BE2C (cell line): ENCODE data around the gene SLC8B1. TPM values are rescaled to one million over a fixed set of nuclear protein-coding genes. Genes with fewer than 3 reads are reported as not detected.
A peak's percentile ranks its signal among the peaks of the same experiment; 100 is the strongest.

Source experiments
- DNase-seq: peaks from one replicate; pipeline ENCODE4 v3.0.0-alpha.2; 2020
- H3K27me3 ChIP-seq: fragments of 250-450 bp; sonication (Bioruptor Pico); 2 replicates; pipeline ENCODE4 v1.5.1; 2020; ENCODE audit warnings: mild to moderate bottlenecking
- H3K36me3 ChIP-seq: fragments of 250-450 bp; sonication (Bioruptor Pico); 2 replicates; pipeline ENCODE4 v1.5.1; 2020; ENCODE audit warnings: mild to moderate bottlenecking
- H3K4me1 ChIP-seq: fragments of 250-450 bp; sonication (Bioruptor Pico); 2 replicates; pipeline ENCODE4 v1.5.1; 2020
- H3K4me3 ChIP-seq: 2 replicates; pipeline ENCODE4 v1.5.1; 2011; ENCODE audit warnings: low read depth, low read length
- H3K9me3 ChIP-seq: fragments of 250-450 bp; sonication (Bioruptor Pico); 2 replicates; pipeline ENCODE4 v1.5.1; 2020
- polyA plus RNA-seq: library from polyadenylated mRNA; unstranded; fragments of >200 nt; gene quantifications from one replicate; pipeline ENCODE4 v1.2.1, GENCODE V29; 2012; ENCODE audit warnings: low read depth, missing spikeins; ENCODE audit not compliant: insufficient read length, insufficient read depth
- TF ChIP-seq, protein P1 (sequence below): IDR thresholded peaks from 2 replicates; pipeline ENCODE4 v1.5.1; 2012; ENCODE audit warnings: mild to moderate bottlenecking, low read depth, low read length

Gene SLC8B1
- 0.82 TPM for polyA plus RNA-seq

DNA sequence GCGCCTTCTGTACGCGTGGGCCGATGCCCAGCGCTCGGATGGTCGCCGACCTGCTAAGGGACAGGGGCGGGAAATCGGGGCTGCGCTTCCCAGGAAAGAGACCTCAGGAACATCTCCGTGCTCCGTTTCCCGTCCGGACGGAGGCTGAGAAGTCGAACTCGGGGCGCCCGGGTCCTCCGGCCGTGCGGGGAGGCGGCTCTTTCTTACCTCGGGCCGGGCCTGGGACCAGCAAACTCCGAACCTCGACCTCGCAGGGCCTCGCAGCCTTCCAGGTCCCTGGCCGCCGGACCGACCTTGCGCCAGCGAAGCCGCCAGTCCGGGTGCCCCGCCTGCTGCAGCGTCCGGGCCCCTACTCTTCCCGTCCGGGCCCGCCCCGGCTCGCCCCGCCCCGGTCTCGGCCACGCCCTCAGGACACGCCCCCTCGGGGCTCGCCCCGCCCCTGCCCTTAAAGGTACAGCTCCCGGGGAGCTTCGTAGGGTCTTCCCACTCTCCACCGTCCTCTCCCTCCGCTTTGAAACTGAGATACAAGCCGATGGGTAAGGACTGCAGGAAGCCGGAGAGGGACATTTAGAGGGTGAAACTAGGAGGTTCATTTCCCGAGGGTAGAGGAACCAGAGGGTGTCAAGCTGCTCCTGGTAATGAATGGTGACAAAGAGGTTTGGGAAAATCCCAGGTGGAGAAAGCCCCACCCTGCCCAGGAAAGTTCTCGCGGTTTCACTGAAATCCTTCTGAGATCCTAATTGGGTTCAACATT, at the start of gene SLC8B1:
Gene SLC8B1, minus strand, starts transcription at position 324 of the 754 bp plus-strand sequence. CDS start 2,231 bp downstream, outside the sequence.
- peak; percentile 90 for DNase-seq
- H3K27me3 ChIP-seq: peaks cover 13% of the 10 kb centered on the region
- H3K36me3 ChIP-seq: no peaks in the 10 kb centered on the region
- H3K9me3 ChIP-seq: no peaks in the 10 kb centered on the region
- peak within 1 kb of the TSS; percentile 57 for H3K4me3 ChIP-seq
- H3K4me1 ChIP-seq: no peaks in the 10 kb centered on the region
- TF ChIP-seq, protein P1, sequence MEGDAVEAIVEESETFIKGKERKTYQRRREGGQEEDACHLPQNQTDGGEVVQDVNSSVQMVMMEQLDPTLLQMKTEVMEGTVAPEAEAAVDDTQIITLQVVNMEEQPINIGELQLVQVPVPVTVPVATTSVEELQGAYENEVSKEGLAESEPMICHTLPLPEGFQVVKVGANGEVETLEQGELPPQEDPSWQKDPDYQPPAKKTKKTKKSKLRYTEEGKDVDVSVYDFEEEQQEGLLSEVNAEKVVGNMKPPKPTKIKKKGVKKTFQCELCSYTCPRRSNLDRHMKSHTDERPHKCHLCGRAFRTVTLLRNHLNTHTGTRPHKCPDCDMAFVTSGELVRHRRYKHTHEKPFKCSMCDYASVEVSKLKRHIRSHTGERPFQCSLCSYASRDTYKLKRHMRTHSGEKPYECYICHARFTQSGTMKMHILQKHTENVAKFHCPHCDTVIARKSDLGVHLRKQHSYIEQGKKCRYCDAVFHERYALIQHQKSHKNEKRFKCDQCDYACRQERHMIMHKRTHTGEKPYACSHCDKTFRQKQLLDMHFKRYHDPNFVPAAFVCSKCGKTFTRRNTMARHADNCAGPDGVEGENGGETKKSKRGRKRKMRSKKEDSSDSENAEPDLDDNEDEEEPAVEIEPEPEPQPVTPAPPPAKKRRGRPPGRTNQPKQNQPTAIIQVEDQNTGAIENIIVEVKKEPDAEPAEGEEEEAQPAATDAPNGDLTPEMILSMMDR: no peak

DNA sequence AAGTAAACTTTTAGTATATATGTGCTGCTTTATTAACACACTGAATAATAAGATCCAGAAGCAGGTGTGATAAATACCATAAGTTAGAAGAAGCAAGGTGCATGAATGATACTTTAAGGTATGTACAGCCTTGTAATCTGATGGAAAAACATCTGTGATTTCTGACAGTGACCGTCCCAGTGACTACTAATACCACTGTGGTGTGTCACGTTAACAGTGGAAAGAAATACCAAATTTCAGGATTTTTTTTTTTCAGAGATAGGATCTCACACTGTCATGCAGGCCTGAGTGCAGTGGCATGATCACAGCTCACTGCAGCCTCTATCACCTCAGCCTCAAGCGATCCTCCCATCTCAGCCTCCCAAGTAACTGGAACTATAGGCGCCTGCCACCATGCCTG, 47.3 kb upstream of the SLC8B1 start:
- Histone ChIP-seq H3K36me3 (peaks cover 15% of the 10 kb centered on the region), H3K27me3 (no peaks in the 10 kb centered on the region), H3K4me3 (no peak overlapping the region), H3K4me1 (no peaks in the 10 kb centered on the region), H3K9me3 (no peaks in the 10 kb centered on the region)
- no peak for DNase-seq
- TF ChIP-seq, protein P1: no peak

DNA sequence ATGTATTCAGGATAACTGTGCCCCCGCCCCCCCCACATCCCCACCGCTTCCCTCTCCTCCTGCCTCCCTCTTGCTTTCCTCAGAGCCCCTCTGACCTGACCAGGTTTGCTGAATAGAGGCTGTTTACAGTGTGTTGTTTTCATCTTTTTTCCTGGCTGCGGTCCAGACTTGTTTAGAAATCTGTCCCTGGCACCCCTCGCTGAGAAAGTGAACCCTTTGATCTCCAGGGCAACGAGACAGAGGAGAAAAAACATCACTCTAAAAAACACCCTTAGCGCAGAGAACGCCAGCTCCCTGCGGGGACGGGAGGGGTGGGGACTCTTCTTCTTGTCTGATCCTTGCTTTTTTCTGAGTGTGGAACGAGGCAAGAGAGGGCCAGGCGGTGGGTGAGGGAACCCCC, 46.3 kb upstream of the SLC8B1 start:
- no peak for DNase-seq

DNA sequence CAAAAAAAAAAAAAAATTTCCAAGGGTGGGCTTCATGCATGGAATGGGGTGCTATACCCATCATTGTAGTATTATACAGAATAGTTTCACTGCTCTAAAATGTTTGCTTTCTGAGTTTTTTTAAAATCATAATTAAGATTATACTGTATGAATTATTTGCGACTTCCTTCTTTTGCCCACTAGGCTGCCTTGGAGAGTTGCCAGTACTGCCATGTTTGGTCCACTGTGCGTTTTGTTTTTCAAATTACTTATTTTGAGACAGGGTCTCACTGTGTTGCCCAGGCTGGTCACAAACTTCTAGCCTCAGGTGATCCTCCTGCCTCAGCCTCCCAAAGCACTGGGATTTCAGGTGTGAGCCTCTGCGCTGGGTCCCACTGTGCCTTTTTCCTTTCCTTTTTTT, 43.4 kb upstream of the SLC8B1 start:
- peaks cover 26% of the 10 kb centered on the region for H3K36me3 ChIP-seq
- no peaks in the 10 kb centered on the region for H3K27me3 ChIP-seq
- TF ChIP-seq, protein P1: no peak
- no peak for DNase-seq
- H3K4me1 ChIP-seq: no peaks in the 10 kb centered on the region
- H3K4me3 ChIP-seq: no peak overlapping the region
- no peaks in the 10 kb centered on the region for H3K9me3 ChIP-seq

More for the DNA sequence above, 46.3 kb upstream of the SLC8B1 start:
- Histone ChIP-seq H3K9me3 (no peaks in the 10 kb centered on the region), H3K4me3 (no peak overlapping the region), H3K36me3 (peaks cover 13% of the 10 kb centered on the region), H3K27me3 (no peaks in the 10 kb centered on the region), H3K4me1 (no peaks in the 10 kb centered on the region)
- TF ChIP-seq, protein P1: no peak

GRCh38 chr12:113374823-113375428, 40.0 kb upstream of the SLC8B1 start:
- H3K4me1 ChIP-seq: no peaks in the 10 kb centered on the region
- H3K9me3 ChIP-seq: no peaks in the 10 kb centered on the region
- no peak for DNase-seq
- H3K27me3 ChIP-seq: no peaks in the 10 kb centered on the region
- no peak overlapping the region for H3K4me3 ChIP-seq
- TF ChIP-seq, protein P1: no peak
- H3K36me3 ChIP-seq: peaks cover 36% of the 10 kb centered on the region

- H3K36me3 ChIP-seq: peaks cover 36% of the 10 kb centered on the region
- TF ChIP-seq, protein P1: no peak
- H3K9me3 ChIP-seq: no peaks in the 10 kb centered on the region
- no peak overlapping the region for H3K4me3 ChIP-seq
- no peaks in the 10 kb centered on the region for H3K27me3 ChIP-seq
- no peaks in the 10 kb centered on the region for H3K4me1 ChIP-seq
- DNase-seq: peak; percentile 28
Measured at GRCh38 chr12:113373969-113374368, 39.1 kb upstream of the SLC8B1 start.
